ENCODE measurements around the gene TTLL11.

The TTLL11 gene

GRCh38 chr9:121887553-121888437, 205.3 kb downstream of the TTLL11 start:
- no peaks in the 10 kb centered on the region for H3K36me3 ChIP-seq
- no peaks in the 10 kb centered on the region for H3K27me3 ChIP-seq (ENCODE audit: insufficient read depth, low read depth, severe bottlenecking)
- no peak for TF ChIP-seq CTCF (IDR thresholded peaks at IDR 0.05; ENCODE audit: low read depth, low read length)
- no peak overlapping the region for H3K4me3 ChIP-seq (ENCODE audit: low read depth, low read length)
- H3K27ac ChIP-seq = no peak overlapping the region
- DNase-seq = no peak
- H3K9me3 ChIP-seq (ENCODE audit: severe bottlenecking) = no peaks in the 10 kb centered on the region

- Histone ChIP-seq H3K4me3 (ENCODE audit: low read depth, low read length) (no peak overlapping the region), H3K27me3 (ENCODE audit: insufficient read depth, low read depth, severe bottlenecking) (no peaks in the 10 kb centered on the region), H3K9me3 (ENCODE audit: severe bottlenecking) (no peaks in the 10 kb centered on the region), H3K36me3 (no peaks in the 10 kb centered on the region), H3K27ac (no peak overlapping the region)
- no peak for DNase-seq
- no peak for TF ChIP-seq CTCF (IDR thresholded peaks at IDR 0.05; ENCODE audit: low read depth, low read length)
Observed at GRCh38 chr9:121886759-121887485, 206.2 kb downstream of the TTLL11 start.

GRCh38 chr9:121885345-121885901, 207.7 kb downstream of the TTLL11 start:
- Histone ChIP-seq H3K4me3 (ENCODE audit: low read depth, low read length) (no peak overlapping the region), H3K36me3 (no peaks in the 10 kb centered on the region), H3K27ac (no peak overlapping the region), H3K27me3 (ENCODE audit: insufficient read depth, low read depth, severe bottlenecking) (no peaks in the 10 kb centered on the region), H3K9me3 (ENCODE audit: severe bottlenecking) (no peaks in the 10 kb centered on the region)
- no peak for DNase-seq
- no peak for TF ChIP-seq CTCF (IDR thresholded peaks at IDR 0.05; ENCODE audit: low read depth, low read length)

- Histone ChIP-seq H3K9me3 (ENCODE audit: severe bottlenecking) (no peaks in the 10 kb centered on the region), H3K27ac (no peak overlapping the region), H3K27me3 (ENCODE audit: insufficient read depth, low read depth, severe bottlenecking) (no peaks in the 10 kb centered on the region), H3K36me3 (no peaks in the 10 kb centered on the region), H3K4me3 (ENCODE audit: low read depth, low read length) (no peak overlapping the region)
- no peak for DNase-seq
- TF ChIP-seq CTCF (IDR thresholded peaks at IDR 0.05; ENCODE audit: low read depth, low read length) = no peak
Observed at GRCh38 chr9:121884057-121884541, 209.0 kb downstream of the TTLL11 start.

- Histone ChIP-seq H3K4me3 (ENCODE audit: low read depth, low read length) (no peak overlapping the region), H3K27me3 (ENCODE audit: insufficient read depth, low read depth, severe bottlenecking) (no peaks in the 10 kb centered on the region), H3K27ac (no peak overlapping the region), H3K36me3 (no peaks in the 10 kb centered on the region), H3K9me3 (ENCODE audit: severe bottlenecking) (no peaks in the 10 kb centered on the region)
- TF ChIP-seq CTCF (IDR thresholded peaks at IDR 0.05; ENCODE audit: low read depth, low read length) = no peak
- DNase-seq = no peak
Observed at GRCh38 chr9:121883281-121884056, 209.6 kb downstream of the TTLL11 start.

Measured in WERI-Rb-1 (cell line).